Transverse colon (tissue), 4 donors: ENCODE results near the gene RGS7.

Source experiments
- EP300 ChIP-seq: sonication (generic); formaldehyde crosslinking; IDR thresholded peaks from one replicate; pipeline ENCODE4 v1.6.1; 2017; ENCODE audit warnings: antibody characterized with exemption, low read depth
- POLR2AphosphoS5 ChIP-seq, 3 donors: sonication (generic); formaldehyde crosslinking; IDR thresholded peaks; one replicate each; pipeline ENCODE4 v1.6.1; 2016; ENCODE audit warnings: antibody characterized with exemption in 3 of 3
- TF ChIP-seq, protein P1 (sequence below), 5 experiments: fragments of 200-600 bp in 3 of 5; fragments of 450-650 bp in 2 of 5; sonication (generic) in 3 of 5; IDR thresholded peaks; 1 replicate in 2 of 5; 2 replicates in 3 of 5; pipeline ENCODE4 v1.5.1; 2016 to 2017; ENCODE audit warnings: antibody characterized with exemption in 5 of 5, inconsistent platforms in 3 of 5, mild to moderate bottlenecking in 2 of 5, moderate library complexity in 1 of 5

- TF ChIP-seq, protein P1, sequence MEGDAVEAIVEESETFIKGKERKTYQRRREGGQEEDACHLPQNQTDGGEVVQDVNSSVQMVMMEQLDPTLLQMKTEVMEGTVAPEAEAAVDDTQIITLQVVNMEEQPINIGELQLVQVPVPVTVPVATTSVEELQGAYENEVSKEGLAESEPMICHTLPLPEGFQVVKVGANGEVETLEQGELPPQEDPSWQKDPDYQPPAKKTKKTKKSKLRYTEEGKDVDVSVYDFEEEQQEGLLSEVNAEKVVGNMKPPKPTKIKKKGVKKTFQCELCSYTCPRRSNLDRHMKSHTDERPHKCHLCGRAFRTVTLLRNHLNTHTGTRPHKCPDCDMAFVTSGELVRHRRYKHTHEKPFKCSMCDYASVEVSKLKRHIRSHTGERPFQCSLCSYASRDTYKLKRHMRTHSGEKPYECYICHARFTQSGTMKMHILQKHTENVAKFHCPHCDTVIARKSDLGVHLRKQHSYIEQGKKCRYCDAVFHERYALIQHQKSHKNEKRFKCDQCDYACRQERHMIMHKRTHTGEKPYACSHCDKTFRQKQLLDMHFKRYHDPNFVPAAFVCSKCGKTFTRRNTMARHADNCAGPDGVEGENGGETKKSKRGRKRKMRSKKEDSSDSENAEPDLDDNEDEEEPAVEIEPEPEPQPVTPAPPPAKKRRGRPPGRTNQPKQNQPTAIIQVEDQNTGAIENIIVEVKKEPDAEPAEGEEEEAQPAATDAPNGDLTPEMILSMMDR (IDR thresholded peaks at IDR 0.05) = no peak
- TF ChIP-seq EP300 (no peak), POLR2AphosphoS5 (IDR thresholded peaks at IDR 0.05) (no peak)
These were observed 270.3 kb downstream of the RGS7 start for GRCh38 chr1:241086686-241087085.
